Parathyroid adenoma (tissue), 2 donors: ENCODE results near the gene CEMIP.
A peak's percentile ranks its signal among the peaks of the same experiment; 100 is the strongest.

Source experiments
- H2AFZ ChIP-seq: fragments of 300-600 bp; sonication (generic); one replicate; pipeline ENCODE4 v1.7.0; 2017; ENCODE audit warnings: antibody characterized with exemption, mild to moderate bottlenecking
- H3K27ac ChIP-seq: fragments of 300-600 bp; sonication (generic); one replicate; pipeline ENCODE4 v1.7.0; 2017
- H3K27me3 ChIP-seq: fragments of 300-600 bp; sonication (generic); one replicate; pipeline ENCODE4 v1.7.0; 2017; ENCODE audit warnings: low read length; ENCODE audit not compliant: control insufficient read depth, insufficient read depth
- H3K36me3 ChIP-seq: fragments of 300-600 bp; sonication (generic); one replicate; pipeline ENCODE4 v1.7.0; 2017; ENCODE audit warnings: low read length; ENCODE audit not compliant: control insufficient read depth, insufficient read depth
- H3K4me1 ChIP-seq: fragments of 300-600 bp; sonication (generic); one replicate; pipeline ENCODE4 v1.7.0; 2017; ENCODE audit warnings: control low read depth
- H3K4me2 ChIP-seq: fragments of 300-600 bp; sonication (generic); one replicate; pipeline ENCODE4 v1.7.0; 2017; ENCODE audit warnings: low read length
- H3K4me3 ChIP-seq: fragments of 300-600 bp; sonication (generic); one replicate; pipeline ENCODE4 v1.7.0; 2017; ENCODE audit warnings: low read depth, low read length
- H3K79me2 ChIP-seq: fragments of 300-600 bp; sonication (generic); one replicate; pipeline ENCODE4 v1.7.0; 2017; ENCODE audit warnings: control low read depth
- H3K9ac ChIP-seq: fragments of 300-600 bp; sonication (generic); one replicate; pipeline ENCODE4 v1.7.0; 2017; ENCODE audit warnings: mild to moderate bottlenecking
- H3K9me3 ChIP-seq: fragments of 300-600 bp; sonication (generic); one replicate; pipeline ENCODE4 v1.7.0; 2017; ENCODE audit warnings: low read length; ENCODE audit not compliant: control insufficient read depth
- CTCF ChIP-seq: fragments of 300-600 bp; sonication (generic); IDR thresholded peaks from one replicate; pipeline ENCODE4 v1.7.0; 2017; ENCODE audit warnings: antibody characterized with exemption, mild to moderate bottlenecking
- donor health status: primary hyperparathyroidism.

CEMIP gene

DNA sequence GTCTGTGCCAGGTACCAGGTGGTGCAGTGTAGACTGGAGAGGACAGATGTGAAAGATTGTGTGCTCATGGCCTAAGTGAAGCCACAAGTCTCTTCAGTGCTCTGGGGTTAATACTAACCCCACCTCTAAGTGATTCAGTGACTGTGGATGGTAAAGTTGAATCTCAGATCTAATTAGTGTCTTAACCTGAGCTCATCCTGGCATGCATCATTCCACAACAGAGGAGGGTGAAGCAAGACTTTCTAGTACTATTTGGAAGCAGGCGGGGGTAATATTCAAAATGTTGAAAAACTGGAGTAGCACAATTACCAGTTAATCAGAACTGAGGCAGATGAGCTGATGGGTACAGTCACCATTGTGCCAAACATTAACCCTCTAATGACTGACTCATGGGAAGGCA lies 213.3 kb downstream of the CEMIP start:
- Histone ChIP-seq H3K27me3 (no peaks in the 10 kb centered on the region), H3K36me3 (no peaks in the 10 kb centered on the region), H2AFZ (no peak overlapping the region), H3K4me2 (no peak overlapping the region), H3K9me3 (no peaks in the 10 kb centered on the region), H3K9ac (no peak overlapping the region), H3K4me1 (no peaks in the 10 kb centered on the region), H3K27ac (no peak overlapping the region), H3K79me2 (peaks cover 9% of the 10 kb centered on the region), H3K4me3 (no peak overlapping the region)
- TF ChIP-seq CTCF: no peak

- peak; percentile 19 for TF ChIP-seq CTCF
- no peak overlapping the region for H3K4me2 ChIP-seq
- no peak overlapping the region for H2AFZ ChIP-seq
- no peaks in the 10 kb centered on the region for H3K9me3 ChIP-seq
- H3K4me3 ChIP-seq: no peak overlapping the region
- H3K27ac ChIP-seq: no peak overlapping the region
- no peaks in the 10 kb centered on the region for H3K4me1 ChIP-seq
- H3K79me2 ChIP-seq: no peaks in the 10 kb centered on the region
- no peaks in the 10 kb centered on the region for H3K36me3 ChIP-seq
- H3K27me3 ChIP-seq: no peaks in the 10 kb centered on the region
- no peak overlapping the region for H3K9ac ChIP-seq
Observed at GRCh38 chr15:80996247-80996646, 217.1 kb downstream of the CEMIP start.

DNA sequence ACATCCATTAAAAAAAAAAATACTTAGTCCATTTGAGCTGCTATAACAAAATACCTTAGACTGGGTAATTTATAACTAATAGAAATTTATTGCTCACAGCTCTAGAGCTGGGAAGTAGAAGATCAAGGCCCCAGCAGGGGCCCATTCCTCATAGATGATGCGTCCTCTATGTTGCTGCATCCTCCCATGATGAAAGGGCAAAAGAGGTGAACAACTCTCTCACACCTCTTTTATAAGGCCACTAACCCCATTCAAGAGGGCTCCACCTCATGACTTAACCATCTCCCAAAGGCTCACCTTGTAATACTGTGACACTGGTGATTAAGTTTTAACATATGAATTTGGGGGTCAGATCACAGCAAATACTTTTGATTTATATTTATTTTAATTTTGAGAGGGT lies 218.5 kb downstream of the CEMIP start:
- H3K36me3 ChIP-seq: no peaks in the 10 kb centered on the region
- TF ChIP-seq CTCF: no peak
- no peak overlapping the region for H3K4me3 ChIP-seq
- no peaks in the 10 kb centered on the region for H3K79me2 ChIP-seq
- no peaks in the 10 kb centered on the region for H3K9me3 ChIP-seq
- no peaks in the 10 kb centered on the region for H3K27me3 ChIP-seq
- H3K9ac ChIP-seq: no peak overlapping the region
- no peak overlapping the region for H2AFZ ChIP-seq
- H3K4me1 ChIP-seq: no peaks in the 10 kb centered on the region
- no peak overlapping the region for H3K4me2 ChIP-seq
- no peak overlapping the region for H3K27ac ChIP-seq

DNA sequence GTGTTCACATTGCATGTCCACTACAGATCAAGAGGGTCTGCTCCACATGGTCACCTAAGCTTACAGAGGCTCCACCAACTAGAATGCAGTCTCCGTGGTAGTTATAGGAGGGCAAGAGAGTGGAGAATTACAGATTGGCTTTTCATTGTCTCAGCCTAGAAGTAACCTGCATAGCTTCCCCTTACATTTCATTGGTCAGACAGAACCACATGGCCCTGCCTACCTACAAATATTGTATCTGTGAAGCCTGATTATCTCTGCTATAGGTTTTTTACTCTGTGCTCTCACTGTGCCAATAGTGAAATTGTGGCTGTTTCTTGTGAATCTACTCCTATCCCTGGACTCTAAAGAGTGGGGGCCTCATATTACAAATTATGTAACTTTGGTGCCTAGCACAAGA lies 219.1 kb downstream of the CEMIP start:
- H3K27ac ChIP-seq: peak overlapping the region; percentile 32
- TF ChIP-seq CTCF: no peak
- no peaks in the 10 kb centered on the region for H3K27me3 ChIP-seq
- H2AFZ ChIP-seq: no peak overlapping the region
- H3K4me1 ChIP-seq: no peaks in the 10 kb centered on the region
- no peak overlapping the region for H3K4me2 ChIP-seq
- no peaks in the 10 kb centered on the region for H3K9me3 ChIP-seq
- no peak overlapping the region for H3K9ac ChIP-seq
- no peak overlapping the region for H3K4me3 ChIP-seq
- no peaks in the 10 kb centered on the region for H3K36me3 ChIP-seq
- H3K79me2 ChIP-seq: no peaks in the 10 kb centered on the region

- no peaks in the 10 kb centered on the region for H3K36me3 ChIP-seq
- H3K4me3 ChIP-seq: peak overlapping the region; percentile 83
- no peak overlapping the region for H3K9ac ChIP-seq
- no peak overlapping the region for H3K4me2 ChIP-seq
- H3K27me3 ChIP-seq: no peaks in the 10 kb centered on the region
- H3K27ac ChIP-seq: peak overlapping the region; percentile 85
- H3K9me3 ChIP-seq: no peaks in the 10 kb centered on the region
- peak overlapping the region; percentile 94 for H2AFZ ChIP-seq
- no peaks in the 10 kb centered on the region for H3K79me2 ChIP-seq
- TF ChIP-seq CTCF: no peak
- H3K4me1 ChIP-seq: no peaks in the 10 kb centered on the region
Observed at GRCh38 chr15:80999623-81000036, 220.5 kb downstream of the CEMIP start.
